SU-DHL-6 (cell line): ENCODE data around the gene DMD.

Experiments
- H2AFZ ChIP-seq: fragments of 200-600 bp; sonication (generic); 2 replicates; pipeline ENCODE4 v1.6.1; 2014; ENCODE audit warnings: low read depth, mild to moderate bottlenecking, moderate library complexity, mixed read lengths, antibody characterized with exemption, low read length; ENCODE audit not compliant: severe bottlenecking
- H3F3A ChIP-seq: fragments of 200-600 bp; shearing (Covaris generic); 2 replicates; pipeline ENCODE4 v1.6.0; 2016; ENCODE audit warnings: antibody characterized with exemption, mild to moderate bottlenecking; ENCODE audit not compliant: insufficient read depth
- H3K27ac ChIP-seq: fragments of 200-600 bp; sonication (generic); 2 replicates; pipeline ENCODE4 v1.5.1; 2016; ENCODE audit warnings: low read depth, mild to moderate bottlenecking, low read length, moderate library complexity, mixed read lengths
- H3K27me3 ChIP-seq: fragments of 200-600 bp; sonication (generic), shearing (Covaris generic); 2 replicates; pipeline ENCODE4 v1.6.0; 2014; ENCODE audit warnings: mild to moderate bottlenecking, low read length
- H3K36me3 ChIP-seq: fragments of 200-600 bp; sonication (generic); 2 replicates; pipeline ENCODE4 v1.6.1; 2014; ENCODE audit warnings: mild to moderate bottlenecking, low read length, mixed read lengths
- H3K4me2 ChIP-seq: fragments of 300-600, 200-600 bp; shearing (Covaris generic), sonication (generic); 2 replicates; pipeline ENCODE4 v1.6.0; 2014; ENCODE audit warnings: low read length, low read depth, mild to moderate bottlenecking; ENCODE audit not compliant: poor library complexity, severe bottlenecking
- H3K4me3 ChIP-seq: fragments of 200-600 bp; sonication (generic); 2 replicates; pipeline ENCODE4 v1.5.1; 2014; ENCODE audit warnings: antibody characterized with exemption, low read length, mild to moderate bottlenecking, mixed read lengths; ENCODE audit not compliant: insufficient read depth, poor library complexity, severe bottlenecking
- H3K79me2 ChIP-seq: fragments of 200-600 bp; sonication (generic); 2 replicates; pipeline ENCODE4 v1.6.1; 2014; ENCODE audit warnings: mild to moderate bottlenecking, low read length, moderate library complexity; ENCODE audit not compliant: insufficient read depth
- H3K9ac ChIP-seq: fragments of 200-600 bp; sonication (generic); 2 replicates; pipeline ENCODE4 v1.7.0; 2014; ENCODE audit warnings: mild to moderate bottlenecking, low read length
- H3K9me2 ChIP-seq: fragments of 200-600 bp; sonication (generic); replicated peaks from 2 replicates; pipeline ENCODE4 v1.6.1; 2014; ENCODE audit warnings: low read length; ENCODE audit not compliant: insufficient read depth
- H3K9me3 ChIP-seq: fragments of 200-600 bp; sonication (generic); 2 replicates; pipeline ENCODE4 v1.6.1; 2014; ENCODE audit warnings: low read length, mixed read lengths; ENCODE audit not compliant: insufficient read depth
- H4K20me1 ChIP-seq: fragments of 200-600 bp; sonication (generic); 2 replicates; pipeline ENCODE4 v1.6.1; 2014; ENCODE audit warnings: low read depth, mild to moderate bottlenecking, antibody characterized with exemption, low read length, moderate library complexity, mixed read lengths
- EZH2phosphoT487 ChIP-seq: fragments of 200-600 bp; sonication (generic), shearing (Covaris generic); conservative IDR thresholded peaks from 2 replicates; pipeline ENCODE4 v1.6.1; 2018; ENCODE audit warnings: mild to moderate bottlenecking, antibody characterized with exemption, low read length, moderate library complexity, mixed read lengths
- TF ChIP-seq, protein P1 (sequence below): fragments of 200-600 bp; sonication (generic); IDR thresholded peaks from one replicate; pipeline ENCODE4 v1.5.1; 2017; ENCODE audit warnings: antibody characterized with exemption, mild to moderate bottlenecking, low read length, moderate library complexity; ENCODE audit not compliant: insufficient read depth, poor library complexity, severe bottlenecking

Gene DMD

GRCh38 chrX:31225819-31226218 is 1985.5 kb downstream of the DMD start:
- Histone ChIP-seq H3K27ac (peak overlapping the region; percentile 64), H3K9me3 (no peaks in the 10 kb centered on the region), H3K27me3 (no peaks in the 10 kb centered on the region), H3K36me3 (no peaks in the 10 kb centered on the region; the same call in 1 of the 2 replicates), H3K4me3 (no peak overlapping the region), H4K20me1 (no peaks in the 10 kb centered on the region), H3K9ac (no peak overlapping the region), H3K79me2 (peaks cover 50% of the 10 kb centered on the region; the same call in 1 of the 2 replicates), H3K4me2 (no peak overlapping the region), H2AFZ (no peak overlapping the region), H3F3A (peaks cover 14% of the 10 kb centered on the region), H3K9me2 (no peaks in the 10 kb centered on the region)
- no peak for TF ChIP-seq EZH2phosphoT487

GRCh38 chrX:31224381-31225012 is 1986.9 kb downstream of the DMD start:
- Histone ChIP-seq H3K9ac (peak overlapping the region; percentile 10; the same call in 1 of the 2 replicates), H3K9me2 (no peaks in the 10 kb centered on the region), H3K27ac (peak overlapping the region; percentile 64), H3K27me3 (no peaks in the 10 kb centered on the region), H3K79me2 (peaks cover 44% of the 10 kb centered on the region; the same call in 1 of the 2 replicates), H3K9me3 (no peaks in the 10 kb centered on the region), H4K20me1 (no peaks in the 10 kb centered on the region), H3K4me2 (peak overlapping the region; percentile 52), H2AFZ (no peak overlapping the region), H3K4me3 (no peak overlapping the region), H3F3A (peaks cover 10% of the 10 kb centered on the region), H3K36me3 (no peaks in the 10 kb centered on the region; the same call in 1 of the 2 replicates)
- TF ChIP-seq, protein P1, sequence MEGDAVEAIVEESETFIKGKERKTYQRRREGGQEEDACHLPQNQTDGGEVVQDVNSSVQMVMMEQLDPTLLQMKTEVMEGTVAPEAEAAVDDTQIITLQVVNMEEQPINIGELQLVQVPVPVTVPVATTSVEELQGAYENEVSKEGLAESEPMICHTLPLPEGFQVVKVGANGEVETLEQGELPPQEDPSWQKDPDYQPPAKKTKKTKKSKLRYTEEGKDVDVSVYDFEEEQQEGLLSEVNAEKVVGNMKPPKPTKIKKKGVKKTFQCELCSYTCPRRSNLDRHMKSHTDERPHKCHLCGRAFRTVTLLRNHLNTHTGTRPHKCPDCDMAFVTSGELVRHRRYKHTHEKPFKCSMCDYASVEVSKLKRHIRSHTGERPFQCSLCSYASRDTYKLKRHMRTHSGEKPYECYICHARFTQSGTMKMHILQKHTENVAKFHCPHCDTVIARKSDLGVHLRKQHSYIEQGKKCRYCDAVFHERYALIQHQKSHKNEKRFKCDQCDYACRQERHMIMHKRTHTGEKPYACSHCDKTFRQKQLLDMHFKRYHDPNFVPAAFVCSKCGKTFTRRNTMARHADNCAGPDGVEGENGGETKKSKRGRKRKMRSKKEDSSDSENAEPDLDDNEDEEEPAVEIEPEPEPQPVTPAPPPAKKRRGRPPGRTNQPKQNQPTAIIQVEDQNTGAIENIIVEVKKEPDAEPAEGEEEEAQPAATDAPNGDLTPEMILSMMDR = no peak
- TF ChIP-seq EZH2phosphoT487 = no peak

GRCh38 chrX:31223817-31224216 is 1987.5 kb downstream of the DMD start:
- Histone ChIP-seq H3K9ac (no peak overlapping the region), H3K79me2 (peaks cover 44% of the 10 kb centered on the region; the same call in 1 of the 2 replicates), H3K9me3 (no peaks in the 10 kb centered on the region), H3K4me3 (peak overlapping the region; percentile 29), H3K9me2 (no peaks in the 10 kb centered on the region), H4K20me1 (no peaks in the 10 kb centered on the region), H3K27ac (peak overlapping the region; percentile 64), H2AFZ (no peak overlapping the region), H3K36me3 (no peaks in the 10 kb centered on the region; the same call in 1 of the 2 replicates), H3F3A (peaks cover 4% of the 10 kb centered on the region; the same call in 1 of the 2 replicates), H3K27me3 (no peaks in the 10 kb centered on the region), H3K4me2 (peak overlapping the region; percentile 52)
- no peak for TF ChIP-seq EZH2phosphoT487
- TF ChIP-seq, protein P1 = no peak

DNA sequence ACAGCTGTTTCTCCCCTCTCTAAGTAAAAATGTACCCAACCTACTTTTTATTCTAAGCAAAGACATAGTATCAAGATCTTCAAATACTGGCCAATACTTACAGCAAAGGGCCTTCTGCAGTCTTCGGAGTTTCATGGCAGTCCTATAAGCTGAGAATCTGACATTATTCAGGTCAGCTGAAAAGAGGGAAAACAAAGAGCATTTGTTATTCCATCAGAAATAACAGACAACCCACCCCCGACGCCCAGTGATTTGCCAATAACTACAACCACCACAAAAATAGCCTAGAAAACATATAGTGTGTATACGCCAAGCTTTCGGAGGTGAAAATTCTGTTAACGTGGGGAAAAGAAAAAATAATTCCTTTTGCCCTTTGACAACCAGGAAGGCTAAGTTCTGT is 1988.4 kb downstream of the DMD start:
- no peak overlapping the region for H2AFZ ChIP-seq
- H3K4me2 ChIP-seq = no peak overlapping the region
- peak overlapping the region; percentile 64 for H3K27ac ChIP-seq
- H3K36me3 ChIP-seq = no peaks in the 10 kb centered on the region; the same call in 1 of the 2 replicates
- no peak for TF ChIP-seq EZH2phosphoT487
- TF ChIP-seq, protein P1 = no peak
- H3K9me2 ChIP-seq = no peaks in the 10 kb centered on the region
- H3F3A ChIP-seq = 0 out of 2 replicates have a peak, but pooled peaks cover 2% of the 10 kb centered on the region
- H3K27me3 ChIP-seq = no peaks in the 10 kb centered on the region
- no peaks in the 10 kb centered on the region for H4K20me1 ChIP-seq
- H3K9ac ChIP-seq = no peak overlapping the region
- H3K79me2 ChIP-seq = peaks cover 37% of the 10 kb centered on the region; the same call in 1 of the 2 replicates
- no peak overlapping the region for H3K4me3 ChIP-seq
- no peaks in the 10 kb centered on the region for H3K9me3 ChIP-seq
